H1 (cell line): Measurements from ENCODE around the gene CNDP1.

Experiments
- CBX8 ChIP-seq: fragments of 300-800, 300-1000 bp; sonication (generic); IDR thresholded peaks from 2 replicates; pipeline ENCODE4 v1.7.1; 2016; ENCODE audit warnings: low read depth, low read length, borderline replicate concordance
- FOSL1 ChIP-seq: IDR thresholded peaks from 2 replicates; pipeline ENCODE4 v1.6.1; 2011; ENCODE audit warnings: mild to moderate bottlenecking, low read depth, low read length, moderate library complexity; ENCODE audit not compliant: insufficient read depth
- JUND ChIP-seq: IDR thresholded peaks from 2 replicates; pipeline ENCODE4 v1.6.1; 2011; ENCODE audit warnings: mild to moderate bottlenecking, improper control_type of control experiment, low read length
- MAFK ChIP-seq: IDR thresholded peaks from 2 replicates; pipeline ENCODE4 v1.6.1; 2012; ENCODE audit warnings: low read depth, mild to moderate bottlenecking, improper control_type of control experiment, low read length
- POLR2A ChIP-seq, 2 experiments: IDR thresholded peaks; 1 replicate in 1 of 2; 2 replicates in 1 of 2; pipeline ENCODE4 v1.6.1; 2011; ENCODE audit warnings: low read depth in 2 of 2, low read length in 2 of 2, mild to moderate bottlenecking in 2 of 2; ENCODE audit errors: control extremely low read depth in 1 of 2
- POLR2AphosphoS5 ChIP-seq: IDR thresholded peaks from 2 replicates; pipeline ENCODE4 v1.6.1; 2011; ENCODE audit warnings: low read depth, low read length
- RBBP5 ChIP-seq: IDR thresholded peaks from 2 replicates; pipeline ENCODE4 v1.7.1; 2012; ENCODE audit warnings: low read depth, mild to moderate bottlenecking, inconsistent platforms, low read length, moderate library complexity, borderline replicate concordance
- TBP ChIP-seq: IDR thresholded peaks from 2 replicates; pipeline ENCODE4 v1.6.1; 2011; ENCODE audit warnings: low read depth, low read length, improper control_type of control experiment
- TF ChIP-seq, protein P1 (sequence below), 3 experiments: IDR thresholded peaks; 1 replicate in 2 of 3; 2 replicates in 1 of 3; pipeline versions ENCODE4 v1.5.1 to v1.6.1; 2011; ENCODE audit warnings: low read length in 3 of 3, mild to moderate bottlenecking in 3 of 3, inconsistent platforms in 2 of 3, low read depth in 1 of 3, moderate library complexity in 1 of 3; ENCODE audit not compliant: insufficient read depth in 1 of 3; ENCODE audit errors: control extremely low read depth in 1 of 3
- TF ChIP-seq, protein P2 (sequence below): fragments of 300-600 bp; sonication (generic); IDR thresholded peaks from 2 replicates; pipeline ENCODE4 v1.7.1; 2012; ENCODE audit warnings: low read length, moderate library complexity, mild to moderate bottlenecking, inconsistent platforms; ENCODE audit not compliant: insufficient replicate concordance

DNA sequence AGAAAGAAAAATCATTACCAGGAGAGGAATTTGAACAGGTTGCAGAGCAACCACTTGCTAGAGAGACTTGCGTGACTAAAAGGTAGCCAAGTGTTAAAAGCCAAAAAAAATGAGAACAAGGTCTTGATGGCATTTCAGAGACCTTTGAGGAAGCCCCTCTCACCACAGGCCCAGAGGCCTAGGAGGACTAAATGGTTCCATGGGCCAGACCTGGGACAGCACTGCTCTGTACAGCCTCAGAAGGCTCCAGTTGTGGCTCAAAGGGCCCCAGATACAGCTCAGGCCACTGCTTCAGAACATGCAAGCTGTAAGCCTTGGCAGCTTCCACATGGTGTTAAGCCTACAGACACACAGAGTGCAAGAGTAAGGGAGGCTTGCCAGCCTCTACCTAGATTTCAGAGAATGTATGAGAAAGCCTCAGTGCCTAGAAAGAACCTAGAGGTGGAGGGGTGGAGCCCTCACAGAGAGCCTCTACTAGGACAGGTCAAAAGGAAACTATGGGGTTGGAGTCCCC, 15.3 kb downstream of the CNDP1 start:
- TF ChIP-seq, protein P1, sequence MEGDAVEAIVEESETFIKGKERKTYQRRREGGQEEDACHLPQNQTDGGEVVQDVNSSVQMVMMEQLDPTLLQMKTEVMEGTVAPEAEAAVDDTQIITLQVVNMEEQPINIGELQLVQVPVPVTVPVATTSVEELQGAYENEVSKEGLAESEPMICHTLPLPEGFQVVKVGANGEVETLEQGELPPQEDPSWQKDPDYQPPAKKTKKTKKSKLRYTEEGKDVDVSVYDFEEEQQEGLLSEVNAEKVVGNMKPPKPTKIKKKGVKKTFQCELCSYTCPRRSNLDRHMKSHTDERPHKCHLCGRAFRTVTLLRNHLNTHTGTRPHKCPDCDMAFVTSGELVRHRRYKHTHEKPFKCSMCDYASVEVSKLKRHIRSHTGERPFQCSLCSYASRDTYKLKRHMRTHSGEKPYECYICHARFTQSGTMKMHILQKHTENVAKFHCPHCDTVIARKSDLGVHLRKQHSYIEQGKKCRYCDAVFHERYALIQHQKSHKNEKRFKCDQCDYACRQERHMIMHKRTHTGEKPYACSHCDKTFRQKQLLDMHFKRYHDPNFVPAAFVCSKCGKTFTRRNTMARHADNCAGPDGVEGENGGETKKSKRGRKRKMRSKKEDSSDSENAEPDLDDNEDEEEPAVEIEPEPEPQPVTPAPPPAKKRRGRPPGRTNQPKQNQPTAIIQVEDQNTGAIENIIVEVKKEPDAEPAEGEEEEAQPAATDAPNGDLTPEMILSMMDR (IDR thresholded peaks at IDR 0.05; ENCODE audit: control extremely low read depth in 1 of 3, insufficient read depth in 1 of 3, low read depth in 1 of 3, low read length in 3 of 3) = no peak
- no peak for TF ChIP-seq POLR2AphosphoS5
- TF ChIP-seq MAFK = no peak
- TF ChIP-seq CBX8 = no peak
- no peak for TF ChIP-seq TBP
- no peak for TF ChIP-seq JUND
- TF ChIP-seq POLR2A (IDR thresholded peaks at IDR 0.05; ENCODE audit: control extremely low read depth in 1 of 2, low read depth in 2 of 2, low read length in 2 of 2) = no peak
- no peak for TF ChIP-seq FOSL1
- no peak for TF ChIP-seq RBBP5
- TF ChIP-seq, protein P2, sequence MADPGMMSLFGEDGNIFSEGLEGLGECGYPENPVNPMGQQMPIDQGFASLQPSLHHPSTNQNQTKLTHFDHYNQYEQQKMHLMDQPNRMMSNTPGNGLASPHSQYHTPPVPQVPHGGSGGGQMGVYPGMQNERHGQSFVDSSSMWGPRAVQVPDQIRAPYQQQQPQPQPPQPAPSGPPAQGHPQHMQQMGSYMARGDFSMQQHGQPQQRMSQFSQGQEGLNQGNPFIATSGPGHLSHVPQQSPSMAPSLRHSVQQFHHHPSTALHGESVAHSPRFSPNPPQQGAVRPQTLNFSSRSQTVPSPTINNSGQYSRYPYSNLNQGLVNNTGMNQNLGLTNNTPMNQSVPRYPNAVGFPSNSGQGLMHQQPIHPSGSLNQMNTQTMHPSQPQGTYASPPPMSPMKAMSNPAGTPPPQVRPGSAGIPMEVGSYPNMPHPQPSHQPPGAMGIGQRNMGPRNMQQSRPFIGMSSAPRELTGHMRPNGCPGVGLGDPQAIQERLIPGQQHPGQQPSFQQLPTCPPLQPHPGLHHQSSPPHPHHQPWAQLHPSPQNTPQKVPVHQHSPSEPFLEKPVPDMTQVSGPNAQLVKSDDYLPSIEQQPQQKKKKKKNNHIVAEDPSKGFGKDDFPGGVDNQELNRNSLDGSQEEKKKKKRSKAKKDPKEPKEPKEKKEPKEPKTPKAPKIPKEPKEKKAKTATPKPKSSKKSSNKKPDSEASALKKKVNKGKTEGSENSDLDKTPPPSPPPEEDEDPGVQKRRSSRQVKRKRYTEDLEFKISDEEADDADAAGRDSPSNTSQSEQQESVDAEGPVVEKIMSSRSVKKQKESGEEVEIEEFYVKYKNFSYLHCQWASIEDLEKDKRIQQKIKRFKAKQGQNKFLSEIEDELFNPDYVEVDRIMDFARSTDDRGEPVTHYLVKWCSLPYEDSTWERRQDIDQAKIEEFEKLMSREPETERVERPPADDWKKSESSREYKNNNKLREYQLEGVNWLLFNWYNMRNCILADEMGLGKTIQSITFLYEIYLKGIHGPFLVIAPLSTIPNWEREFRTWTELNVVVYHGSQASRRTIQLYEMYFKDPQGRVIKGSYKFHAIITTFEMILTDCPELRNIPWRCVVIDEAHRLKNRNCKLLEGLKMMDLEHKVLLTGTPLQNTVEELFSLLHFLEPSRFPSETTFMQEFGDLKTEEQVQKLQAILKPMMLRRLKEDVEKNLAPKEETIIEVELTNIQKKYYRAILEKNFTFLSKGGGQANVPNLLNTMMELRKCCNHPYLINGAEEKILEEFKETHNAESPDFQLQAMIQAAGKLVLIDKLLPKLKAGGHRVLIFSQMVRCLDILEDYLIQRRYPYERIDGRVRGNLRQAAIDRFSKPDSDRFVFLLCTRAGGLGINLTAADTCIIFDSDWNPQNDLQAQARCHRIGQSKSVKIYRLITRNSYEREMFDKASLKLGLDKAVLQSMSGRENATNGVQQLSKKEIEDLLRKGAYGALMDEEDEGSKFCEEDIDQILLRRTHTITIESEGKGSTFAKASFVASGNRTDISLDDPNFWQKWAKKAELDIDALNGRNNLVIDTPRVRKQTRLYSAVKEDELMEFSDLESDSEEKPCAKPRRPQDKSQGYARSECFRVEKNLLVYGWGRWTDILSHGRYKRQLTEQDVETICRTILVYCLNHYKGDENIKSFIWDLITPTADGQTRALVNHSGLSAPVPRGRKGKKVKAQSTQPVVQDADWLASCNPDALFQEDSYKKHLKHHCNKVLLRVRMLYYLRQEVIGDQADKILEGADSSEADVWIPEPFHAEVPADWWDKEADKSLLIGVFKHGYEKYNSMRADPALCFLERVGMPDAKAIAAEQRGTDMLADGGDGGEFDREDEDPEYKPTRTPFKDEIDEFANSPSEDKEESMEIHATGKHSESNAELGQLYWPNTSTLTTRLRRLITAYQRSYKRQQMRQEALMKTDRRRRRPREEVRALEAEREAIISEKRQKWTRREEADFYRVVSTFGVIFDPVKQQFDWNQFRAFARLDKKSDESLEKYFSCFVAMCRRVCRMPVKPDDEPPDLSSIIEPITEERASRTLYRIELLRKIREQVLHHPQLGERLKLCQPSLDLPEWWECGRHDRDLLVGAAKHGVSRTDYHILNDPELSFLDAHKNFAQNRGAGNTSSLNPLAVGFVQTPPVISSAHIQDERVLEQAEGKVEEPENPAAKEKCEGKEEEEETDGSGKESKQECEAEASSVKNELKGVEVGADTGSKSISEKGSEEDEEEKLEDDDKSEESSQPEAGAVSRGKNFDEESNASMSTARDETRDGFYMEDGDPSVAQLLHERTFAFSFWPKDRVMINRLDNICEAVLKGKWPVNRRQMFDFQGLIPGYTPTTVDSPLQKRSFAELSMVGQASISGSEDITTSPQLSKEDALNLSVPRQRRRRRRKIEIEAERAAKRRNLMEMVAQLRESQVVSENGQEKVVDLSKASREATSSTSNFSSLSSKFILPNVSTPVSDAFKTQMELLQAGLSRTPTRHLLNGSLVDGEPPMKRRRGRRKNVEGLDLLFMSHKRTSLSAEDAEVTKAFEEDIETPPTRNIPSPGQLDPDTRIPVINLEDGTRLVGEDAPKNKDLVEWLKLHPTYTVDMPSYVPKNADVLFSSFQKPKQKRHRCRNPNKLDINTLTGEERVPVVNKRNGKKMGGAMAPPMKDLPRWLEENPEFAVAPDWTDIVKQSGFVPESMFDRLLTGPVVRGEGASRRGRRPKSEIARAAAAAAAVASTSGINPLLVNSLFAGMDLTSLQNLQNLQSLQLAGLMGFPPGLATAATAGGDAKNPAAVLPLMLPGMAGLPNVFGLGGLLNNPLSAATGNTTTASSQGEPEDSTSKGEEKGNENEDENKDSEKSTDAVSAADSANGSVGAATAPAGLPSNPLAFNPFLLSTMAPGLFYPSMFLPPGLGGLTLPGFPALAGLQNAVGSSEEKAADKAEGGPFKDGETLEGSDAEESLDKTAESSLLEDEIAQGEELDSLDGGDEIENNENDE = no peak
